H1 (cell line): ENCODE measurements around the gene ANXA5. TPM values are rescaled to one million over a fixed set of nuclear protein-coding genes. Genes with fewer than 3 reads are reported as not detected.
A peak's percentile ranks its signal among the peaks of the same experiment; 100 is the strongest.

ENCODE experiments used
- CTCF ChIA-PET: fragments of 300-600 bp; sonication (Branson Sonifier 250); formaldehyde crosslinking; loops from one replicate; lab custom pipeline; 2021; ENCODE audit not compliant: partially characterized antibody; lab: Charles Lee
- POLR2A ChIA-PET: fragments of 300-600 bp; sonication (Branson Sonifier 250); formaldehyde crosslinking; loops from one replicate; lab custom pipeline; 2021; ENCODE audit warnings: inconsistent platforms; ENCODE audit not compliant: partially characterized antibody; lab: Charles Lee
- DNase-seq, 2 experiments: peaks; one replicate each; pipeline versions ENCODE4 v3.0.0 to v3.0.0-alpha.2; 2010 to 2022; ENCODE audit warnings: low spot score in 2 of 2, low read depth in 1 of 2, mixed read lengths in 1 of 2
- FAIRE-seq: peaks from 2 replicates; lab custom pipeline; 2011; peaks lifted over from hg19 to GRCh38; lab: Jason Lieb, UNC
- H2AFZ ChIP-seq: 2 replicates; pipeline ENCODE4 v1.8.1; 2012; ENCODE audit warnings: low read length, inconsistent platforms
- H2AK5ac ChIP-seq: 2 replicates; pipeline ENCODE4 v1.6.1; 2013; ENCODE audit warnings: low read depth, low read length
- H2BK120ac ChIP-seq: replicated peaks from 2 replicates; pipeline ENCODE3; 2013; ENCODE audit warnings: low read depth, low read length, inconsistent platforms
- H2BK12ac ChIP-seq: 2 replicates; pipeline ENCODE4 v1.6.1; 2013; ENCODE audit warnings: low read depth, low read length
- H2BK15ac ChIP-seq: 2 replicates; pipeline ENCODE4 v1.6.1; 2013; ENCODE audit warnings: low read length
- H2BK20ac ChIP-seq: 2 replicates; pipeline ENCODE4 v1.6.1; 2013; ENCODE audit warnings: low read length
- H2BK5ac ChIP-seq: 2 replicates; pipeline ENCODE4 v1.6.1; 2013; ENCODE audit warnings: low read depth, low read length
- H3K14ac ChIP-seq: 2 replicates; pipeline ENCODE4 v1.6.1; 2013; ENCODE audit warnings: inconsistent platforms; ENCODE audit not compliant: insufficient read length
- H3K18ac ChIP-seq: 2 replicates; pipeline ENCODE4 v1.6.1; 2013; ENCODE audit warnings: low read length; ENCODE audit errors: extremely low read depth
- H3K23ac ChIP-seq: 2 replicates; pipeline ENCODE4 v1.6.1; 2013; ENCODE audit warnings: inconsistent platforms; ENCODE audit not compliant: insufficient read length
- H3K23me2 ChIP-seq: 2 replicates; pipeline ENCODE4 v1.6.1; 2013; ENCODE audit warnings: low read depth, low read length
- H3K27ac ChIP-seq: 2 replicates; pipeline ENCODE4 v1.6.1; 2011; ENCODE audit warnings: low read depth, low read length, inconsistent platforms
- H3K27me3 ChIP-seq, 4 experiments: replicated peaks in 1 of 4; 1 replicate in 1 of 4; 2 replicates in 3 of 4; pipeline versions ENCODE4 v1.6.1 to v1.8.1; 2011 to 2013; ENCODE audit warnings: low read length in 3 of 4, mild to moderate bottlenecking in 3 of 4, inconsistent platforms in 2 of 4, mixed read lengths in 2 of 4, moderate library complexity in 1 of 4; ENCODE audit not compliant: control insufficient read depth in 3 of 4, insufficient read depth in 3 of 4; ENCODE audit errors: extremely low read depth in 1 of 4
- H3K36me3 ChIP-seq, 4 experiments: 2 replicates each; pipeline versions ENCODE4 v1.6.1 to v1.8.1; 2011 to 2013; ENCODE audit warnings: mild to moderate bottlenecking in 4 of 4, low read length in 3 of 4, moderate library complexity in 2 of 4, control low read depth in 1 of 4, inconsistent platforms in 1 of 4; ENCODE audit not compliant: insufficient read depth in 4 of 4, control insufficient read depth in 2 of 4
- H3K4ac ChIP-seq: replicated peaks from 2 replicates; pipeline ENCODE3; 2013; ENCODE audit warnings: low read length, low read depth, mixed read lengths, inconsistent platforms; ENCODE audit not compliant: insufficient read length
- H3K4me1 ChIP-seq, 4 experiments: replicated peaks in 1 of 4; 1 replicate in 1 of 4; 2 replicates in 3 of 4; pipeline versions ENCODE4 v1.6.1 to v1.8.1; 2011 to 2013; ENCODE audit warnings: low read length in 3 of 4, inconsistent platforms in 2 of 4, mixed read lengths in 1 of 4; ENCODE audit not compliant: insufficient read depth in 4 of 4, control insufficient read depth in 3 of 4
- H3K4me2 ChIP-seq, 2 experiments: 2 replicates each; pipeline versions ENCODE4 v1.6.1 to v1.8.1; 2011 to 2013; ENCODE audit warnings: low read depth in 2 of 2, low read length in 2 of 2, control low read depth in 1 of 2, inconsistent platforms in 1 of 2, mild to moderate bottlenecking in 1 of 2; ENCODE audit not compliant: insufficient read depth in 1 of 2
- H3K4me3 ChIP-seq, 4 experiments: fragments of 200-600, 300-600 bp in 1 of 4; sonication (generic), shearing (Covaris generic), sonication (Bioruptor Twin) in 1 of 4; 2 replicates each; pipeline versions ENCODE4 v1.5.1 to v1.8.1; 2011 to 2016; ENCODE audit warnings: low read length in 4 of 4, low read depth in 3 of 4, control low read depth in 2 of 4, inconsistent platforms in 2 of 4, mild to moderate bottlenecking in 2 of 4, mixed read lengths in 1 of 4, moderate library complexity in 1 of 4; ENCODE audit not compliant: insufficient read depth in 2 of 4; ENCODE audit errors: extremely low read depth in 1 of 4
- H3K56ac ChIP-seq: replicated peaks from 2 replicates; pipeline ENCODE3; 2013; ENCODE audit warnings: low read depth, mild to moderate bottlenecking, mixed read lengths, low read length, inconsistent platforms; ENCODE audit not compliant: insufficient read length
- H3K79me1 ChIP-seq: 2 replicates; pipeline ENCODE4 v1.6.1; 2013; ENCODE audit warnings: low read depth, low read length, control low read depth
- H3K79me2 ChIP-seq, 2 experiments: 2 replicates each; pipeline versions ENCODE4 v1.6.1 to v1.8.1; 2012 to 2013; ENCODE audit warnings: low read length in 2 of 2, mild to moderate bottlenecking in 2 of 2, inconsistent platforms in 1 of 2; ENCODE audit not compliant: insufficient read depth in 2 of 2, control insufficient read depth in 1 of 2
- H3K9ac ChIP-seq, 4 experiments: replicated peaks in 1 of 4; 1 replicate in 1 of 4; 2 replicates in 3 of 4; pipeline versions ENCODE4 v1.6.1 to v1.8.1; 2011 to 2013; ENCODE audit warnings: low read depth in 3 of 4, low read length in 3 of 4, control low read depth in 2 of 4, mild to moderate bottlenecking in 2 of 4, moderate library complexity in 2 of 4, inconsistent platforms in 1 of 4; ENCODE audit errors: extremely low read depth in 1 of 4
- H3K9me3 ChIP-seq, 2 experiments: 2 replicates each; pipeline versions ENCODE4 v1.6.1 to v1.8.1; 2012 to 2013; ENCODE audit warnings: mild to moderate bottlenecking in 2 of 2, moderate library complexity in 2 of 2, control low read depth in 1 of 2, inconsistent platforms in 1 of 2, low read depth in 1 of 2, low read length in 1 of 2, mixed read lengths in 1 of 2; ENCODE audit not compliant: insufficient read depth in 2 of 2
- H4K20me1 ChIP-seq, 2 experiments: replicated peaks in 1 of 2; 2 replicates each; pipeline versions ENCODE3 to v1.8.1; 2011 to 2013; ENCODE audit warnings: inconsistent platforms in 2 of 2, low read length in 2 of 2, mild to moderate bottlenecking in 1 of 2; ENCODE audit not compliant: insufficient read depth in 2 of 2, control insufficient read depth in 1 of 2
- H4K5ac ChIP-seq: 2 replicates; pipeline ENCODE4 v1.6.1; 2013; ENCODE audit warnings: low read length, low read depth, mixed read lengths, inconsistent platforms; ENCODE audit not compliant: insufficient read length
- H4K8ac ChIP-seq: 2 replicates; pipeline ENCODE4 v1.8.0; 2013; ENCODE audit warnings: mild to moderate bottlenecking, moderate library complexity, low read length, inconsistent platforms; ENCODE audit not compliant: insufficient read depth; ENCODE audit errors: extremely low read depth
- H4K91ac ChIP-seq: replicated peaks from 2 replicates; pipeline ENCODE3; 2013; ENCODE audit warnings: low read length, mixed read lengths, inconsistent platforms; ENCODE audit not compliant: insufficient read length
- ATF3 ChIP-seq: IDR thresholded peaks from 2 replicates; pipeline ENCODE4 v1.6.1; 2011; ENCODE audit warnings: low read depth, mild to moderate bottlenecking, low read length; ENCODE audit not compliant: insufficient read depth
- BCL11A ChIP-seq, 2 experiments: IDR thresholded peaks; one replicate each; pipeline ENCODE4 v1.6.1; 2011; ENCODE audit warnings: low read depth in 2 of 2, low read length in 2 of 2, mild to moderate bottlenecking in 2 of 2
- CBX8 ChIP-seq: fragments of 300-800, 300-1000 bp; sonication (generic); IDR thresholded peaks from 2 replicates; pipeline ENCODE4 v1.7.1; 2016; ENCODE audit warnings: low read depth, low read length, borderline replicate concordance
- CTBP2 ChIP-seq: IDR thresholded peaks from 2 replicates; pipeline ENCODE4 v1.7.0; 2011; ENCODE audit warnings: borderline replicate concordance, mild to moderate bottlenecking, moderate library complexity, mixed read lengths, low read length; ENCODE audit not compliant: insufficient read depth, insufficient read length
- HDAC6 ChIP-seq: IDR thresholded peaks from one replicate; pipeline ENCODE4 v1.7.1; 2012; ENCODE audit warnings: low read depth, mild to moderate bottlenecking, inconsistent platforms, low read length, moderate library complexity
- KDM1A ChIP-seq: fragments of 200-600, 300-600 bp; sonication (generic); IDR thresholded peaks from 2 replicates; pipeline ENCODE4 v1.7.1; 2016; ENCODE audit warnings: mild to moderate bottlenecking, low read length, borderline replicate concordance
- KDM5A ChIP-seq: fragments of 200-600 bp; IDR thresholded peaks from 2 replicates; pipeline ENCODE4 v1.7.1; 2012; ENCODE audit warnings: mild to moderate bottlenecking, low read length, inconsistent platforms, mixed read lengths
- NRF1 ChIP-seq: IDR thresholded peaks from 2 replicates; pipeline ENCODE4 v1.6.1; 2011; ENCODE audit warnings: mild to moderate bottlenecking, low read depth, low read length, improper control_type of control experiment
- POLR2A ChIP-seq, 2 experiments: IDR thresholded peaks; 1 replicate in 1 of 2; 2 replicates in 1 of 2; pipeline ENCODE4 v1.6.1; 2011; ENCODE audit warnings: low read depth in 2 of 2, low read length in 2 of 2, mild to moderate bottlenecking in 2 of 2; ENCODE audit errors: control extremely low read depth in 1 of 2
- RFX5 ChIP-seq: IDR thresholded peaks from 2 replicates; pipeline ENCODE4 v1.6.1; 2011; ENCODE audit warnings: low read depth, low read length, improper control_type of control experiment, borderline replicate concordance
- RXRA ChIP-seq: IDR thresholded peaks from 2 replicates; pipeline ENCODE4 v1.6.1; 2011; ENCODE audit warnings: low read depth, mild to moderate bottlenecking, low read length, moderate library complexity; ENCODE audit not compliant: insufficient read depth
- SIN3A ChIP-seq, 2 experiments: IDR thresholded peaks in 1 of 2; conservative IDR thresholded peaks in 1 of 2; 2 replicates each; pipeline ENCODE4 v1.6.1; 2011 to 2012; ENCODE audit warnings: low read length in 2 of 2, improper control_type of control experiment in 1 of 2, low read depth in 1 of 2, mild to moderate bottlenecking in 1 of 2
- SP1 ChIP-seq: IDR thresholded peaks from 2 replicates; pipeline ENCODE4 v1.6.1; 2011; ENCODE audit warnings: low read depth, low read length
- SP4 ChIP-seq: IDR thresholded peaks from 2 replicates; pipeline ENCODE4 v1.6.1; 2012; ENCODE audit warnings: low read length, inconsistent platforms
- TAF1 ChIP-seq: IDR thresholded peaks from 2 replicates; pipeline ENCODE4 v1.6.1; 2011; ENCODE audit warnings: mild to moderate bottlenecking, low read depth, low read length
- WGBS, 2 experiments: shearing (Covaris generic) in 1 of 2; methylation state at CpG; one replicate each; pipeline versions ENCODE4 v1.1.6 to v1.1.7; 2013 to 2015; ENCODE audit warnings: low lambda C conversion rate in 2 of 2, mixed read lengths in 2 of 2, inconsistent platforms in 1 of 2, low coverage in 1 of 2, missing lambda C conversion rate in 1 of 2; ENCODE audit not compliant: insufficient replicate concordance in 2 of 2, insufficient coverage in 1 of 2, insufficient read length in 1 of 2; ENCODE audit errors: extremely low coverage in 1 of 2, missing lambda C conversion rate in 1 of 2; 5-methylcytosine and 5-hydroxymethylcytosine counted together
- polyA plus RNA-seq, 7 experiments: library from polyadenylated mRNA; depleted of rRNA in 3 of 7; stranded (reverse) in 5 of 7; unstranded in 2 of 7; fragments of >200 nt in 5 of 7; fragments of 200-250 nt in 2 of 7; gene quantifications; 1 replicate in 5 of 7; 2 replicates in 1 of 7; 4 replicates in 1 of 7; pipeline versions ENCODE4 v1.2.1 to v1.2.3, GENCODE V29; 2011 to 2013; ENCODE audit warnings: missing spikeins in 2 of 7, mixed read lengths in 2 of 7
- total RNA-seq: library from RNA; stranded (reverse); fragmentation: NEBNext Ultra II Directional; extraction: Animal tissue kit (Norgen Biotek cat#: 25700); gene quantifications from 2 replicates; pipeline ENCODE4 v1.2.1, GENCODE V29; 2021

Gene ANXA5
- total and polyA plus RNA-seq, 2 of the 8 experiments (the other 6 are each of a cell fraction or from before 2014, with no cell fraction given): 213 to 221 TPM

DNA sequence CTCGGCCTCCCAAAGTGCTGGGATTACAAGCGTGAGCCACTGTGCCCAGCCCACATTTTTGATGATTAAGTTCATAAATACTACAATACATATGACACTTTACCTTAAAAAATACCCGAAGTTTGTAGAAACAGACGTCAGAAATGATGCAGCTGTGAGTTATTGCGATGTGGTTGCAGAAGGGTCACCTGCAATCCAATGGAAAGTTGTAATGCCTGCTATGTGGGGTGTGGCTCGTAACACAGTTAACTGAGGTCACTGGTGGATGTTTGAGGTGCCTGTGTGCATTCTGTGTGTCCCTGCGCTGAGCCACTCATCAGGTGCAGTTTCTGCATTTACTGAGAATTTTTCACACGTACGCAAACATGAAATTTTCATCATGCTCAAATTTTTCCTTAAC lies 64.1 kb downstream of the ANXA5 start:
- Histone ChIP-seq H4K20me1 (no peaks in the 10 kb centered on the region), H3K18ac (no peak overlapping the region), H3K56ac (no peak overlapping the region), H2BK20ac (no peak overlapping the region), H3K9ac (no peak overlapping the region), H3K4me2 (no peak overlapping the region), H3K23me2 (no peaks in the 10 kb centered on the region), H2AFZ (no peak overlapping the region), H3K27ac (no peak overlapping the region), H3K23ac (no peak overlapping the region), H3K4me3 (no peak overlapping the region), H3K14ac (no peak overlapping the region), H3K9me3 (no peaks in the 10 kb centered on the region), H3K36me3 (no peaks in the 10 kb centered on the region), H4K91ac (no peak overlapping the region), H2BK5ac (no peak overlapping the region), H3K79me1 (no peaks in the 10 kb centered on the region), H3K4ac (no peak overlapping the region), H2BK120ac (no peak overlapping the region), H4K5ac (no peak overlapping the region), H3K4me1 (peaks cover 0 to 2% (median 0%) of the 10 kb centered on the region in 4 experiments; a peak in 1 of 7 replicates), H2AK5ac (no peak overlapping the region), H3K79me2 (no peaks in the 10 kb centered on the region), H3K27me3 (no peaks in the 10 kb centered on the region), H2BK12ac (no peak overlapping the region), H2BK15ac (no peak overlapping the region), H4K8ac (no peak overlapping the region)
- FAIRE-seq: peak; percentile 39
- CTCF ChIA-PET: interaction anchor here (0.6 kb wide), 1 partner anchor 74 kb away, joined by 4 read pairs; no protein-coding TSS in a partner anchor
- no peak for DNase-seq
- WGBS, 2 experiments: 93% methylated on average over 9 of the region's 9 CpGs; no CpG with 5 or more reads in 1 of the 2 experiments
- POLR2A ChIA-PET: no interaction called here
- TF ChIP-seq SIN3A (conservative IDR thresholded peaks at IDR 0.05 in 1 of 2, IDR thresholded peaks at IDR 0.05 in 1 of 2; ENCODE audit: low read depth in 1 of 2, low read length in 2 of 2): no peak
- no peak for TF ChIP-seq TAF1
- TF ChIP-seq KDM1A: no peak
- TF ChIP-seq SP1: no peak
- no peak for TF ChIP-seq ATF3
- TF ChIP-seq HDAC6: no peak
- no peak for TF ChIP-seq BCL11A (IDR thresholded peaks at IDR 0.05; ENCODE audit: low read depth in 2 of 2, low read length in 2 of 2)
- TF ChIP-seq NRF1: no peak
- TF ChIP-seq SP4: no peak
- no peak for TF ChIP-seq CBX8
- no peak for TF ChIP-seq RXRA
- TF ChIP-seq KDM5A: no peak
- TF ChIP-seq POLR2A (IDR thresholded peaks at IDR 0.05; ENCODE audit: control extremely low read depth in 1 of 2, low read depth in 2 of 2, low read length in 2 of 2): no peak
- TF ChIP-seq CTBP2: no peak
- TF ChIP-seq RFX5: no peak
